Upper lobe of left lung (tissue), 4 donors: Measurements from ENCODE around the gene RPA4.

Experiments
- CTCF ChIP-seq, 6 experiments: fragments of 450-650 bp in 4 of 6; fragments of 200-600 bp in 2 of 6; sonication (generic) in 2 of 6; IDR thresholded peaks; one replicate each; pipeline ENCODE4 v1.5.1; 2016 to 2019; ENCODE audit warnings: antibody characterized with exemption in 6 of 6
- POLR2AphosphoS5 ChIP-seq, 2 donors: sonication (generic); formaldehyde crosslinking; IDR thresholded peaks; one replicate each; pipeline ENCODE4 v1.5.1; 2017; ENCODE audit warnings: antibody characterized with exemption in 2 of 2

- TF ChIP-seq CTCF (IDR thresholded peaks at IDR 0.05) = no peak
- no peak for TF ChIP-seq POLR2AphosphoS5 (IDR thresholded peaks at IDR 0.05)
Measured at GRCh38 chrX:96919672-96920071, 36.0 kb downstream of the RPA4 start.
